SK-N-SH (cell line): ENCODE results near the gene TMEM138. TPM values are rescaled to one million over a fixed set of nuclear protein-coding genes. Genes with fewer than 3 reads are reported as not detected.

Source experiments
- CTCF ChIA-PET: fragments of 300-600, 350-600 bp; formaldehyde crosslinking; extraction: SDS; loops from one replicate; lab custom pipeline; 2021; lab: Yijun Ruan, JAX
- POLR2A ChIA-PET: fragments of 350-600 bp; sonication (Branson Sonifier 250); formaldehyde crosslinking; extraction: SDS; loops from one replicate; lab custom pipeline; 2020; ENCODE audit warnings: antibody characterized with exemption, inconsistent platforms; lab: Yijun Ruan, JAX
- DNase-seq: peaks from one replicate; pipeline ENCODE4 v3.0.0; 2012
- H2AFZ ChIP-seq: fragments of 200-600 bp; sonication (generic); 2 replicates; pipeline ENCODE4 v1.8.1; 2016; ENCODE audit warnings: antibody characterized with exemption, mild to moderate bottlenecking, low read depth
- H3F3A ChIP-seq: fragments of 200-600 bp; sonication (generic); replicated peaks from 2 replicates; pipeline ENCODE3; 2016; ENCODE audit warnings: antibody characterized with exemption, mild to moderate bottlenecking; ENCODE audit not compliant: insufficient read depth
- H3K27ac ChIP-seq, 2 experiments: fragments of 200-500 bp in 1 of 2; fragments of 200-600 bp in 1 of 2; sonication (Bioruptor generic) in 1 of 2; sonication (generic), shearing (Covaris generic) in 1 of 2; 2 replicates each; pipeline versions ENCODE4 v1.5.1 to v1.6.1; 2014 to 2016; ENCODE audit warnings: low read depth in 2 of 2, inconsistent platforms in 1 of 2, low read length in 1 of 2, mild to moderate bottlenecking in 1 of 2, mixed read lengths in 1 of 2
- H3K27me3 ChIP-seq: fragments of 200-600 bp; sonication (generic), shearing (Covaris generic); 2 replicates; pipeline ENCODE4 v1.6.1; 2016; ENCODE audit warnings: mixed run types; ENCODE audit not compliant: insufficient read depth
- H3K36me3 ChIP-seq, 2 experiments: fragments of 200-500 bp in 1 of 2; fragments of 200-600 bp in 1 of 2; sonication (Bioruptor generic) in 1 of 2; sonication (generic) in 1 of 2; replicated peaks in 1 of 2; 2 replicates each; pipeline versions ENCODE3 to v1.5.1; 2014 to 2016; ENCODE audit warnings: low read length in 1 of 2, mild to moderate bottlenecking in 1 of 2; ENCODE audit not compliant: insufficient read depth in 2 of 2, control insufficient read depth in 1 of 2
- H3K4me1 ChIP-seq, 2 experiments: fragments of 200-500 bp in 1 of 2; fragments of 200-600 bp in 1 of 2; sonication (Bioruptor generic) in 1 of 2; sonication (generic), shearing (Covaris generic) in 1 of 2; 2 replicates each; pipeline versions ENCODE4 v1.5.1 to v1.6.1; 2014 to 2016; ENCODE audit warnings: low read depth in 1 of 2, low read length in 1 of 2, mixed run types in 1 of 2; ENCODE audit not compliant: insufficient read depth in 2 of 2, control insufficient read depth in 1 of 2
- H3K4me2 ChIP-seq: fragments of 200-600 bp; sonication (generic), shearing (Covaris generic); 2 replicates; pipeline ENCODE4 v1.6.1; 2017; ENCODE audit warnings: mixed run types
- H3K4me3 ChIP-seq, 2 experiments: fragments of 200-500 bp in 1 of 2; fragments of 200-600 bp in 1 of 2; sonication (Bioruptor generic) in 1 of 2; sonication (generic), shearing (Covaris generic) in 1 of 2; 2 replicates each; pipeline versions ENCODE4 v1.5.1 to v1.8.1; 2014 to 2016; ENCODE audit warnings: low read depth in 2 of 2, inconsistent platforms in 1 of 2, low read length in 1 of 2, mild to moderate bottlenecking in 1 of 2, mixed read lengths in 1 of 2, moderate library complexity in 1 of 2
- H3K79me2 ChIP-seq: fragments of 200-600 bp; sonication (generic); 2 replicates; pipeline ENCODE4 v1.8.1; 2017; ENCODE audit warnings: mild to moderate bottlenecking; ENCODE audit not compliant: insufficient read depth
- H3K9ac ChIP-seq: fragments of 200-600 bp; sonication (generic); 2 replicates; pipeline ENCODE4 v1.6.1; 2017; ENCODE audit warnings: mixed run types
- H3K9me2 ChIP-seq: fragments of 200-600 bp; sonication (generic); 2 replicates; pipeline ENCODE4 v1.6.1; 2017; ENCODE audit warnings: mixed run types
- H3K9me3 ChIP-seq: fragments of 200-600 bp; sonication (generic); 2 replicates; pipeline ENCODE4 v1.6.1; 2017; ENCODE audit warnings: mixed run types, mild to moderate bottlenecking, moderate library complexity
- H4K20me1 ChIP-seq: fragments of 200-600 bp; sonication (generic); 2 replicates; pipeline ENCODE4 v1.6.1; 2017; ENCODE audit warnings: mild to moderate bottlenecking, mixed run types; ENCODE audit not compliant: insufficient read depth
- CTCF ChIP-seq: fragments of 200-600 bp; sonication (generic); IDR thresholded peaks from 2 replicates; pipeline ENCODE4 v1.6.1; 2017; ENCODE audit warnings: antibody characterized with exemption, mild to moderate bottlenecking, moderate library complexity
- ELF1 ChIP-seq: IDR thresholded peaks from 2 replicates; pipeline ENCODE4 v1.4.0; 2012
- FOXM1 ChIP-seq: IDR thresholded peaks from 2 replicates; pipeline ENCODE4 v1.4.0; 2012; ENCODE audit warnings: low read depth, mild to moderate bottlenecking
- IRF3 ChIP-seq: fragments of 150-350 bp; IDR thresholded peaks from 2 replicates; pipeline ENCODE4 v1.6.1; 2016; ENCODE audit warnings: mild to moderate bottlenecking, low read depth, low read length
- MEF2A ChIP-seq: IDR thresholded peaks from 2 replicates; pipeline ENCODE4 v1.4.0; 2012; ENCODE audit warnings: low read depth, borderline replicate concordance
- MXI1 ChIP-seq: IDR thresholded peaks from 2 replicates; pipeline ENCODE4 v1.6.1; 2012; ENCODE audit warnings: mild to moderate bottlenecking, low read depth, low read length, improper control_type of control experiment
- NFIC ChIP-seq: IDR thresholded peaks from 2 replicates; pipeline ENCODE4 v1.4.0; 2012; ENCODE audit warnings: borderline replicate concordance
- NRF1 ChIP-seq: IDR thresholded peaks from 2 replicates; pipeline ENCODE4 v1.6.1; 2012; ENCODE audit warnings: low read depth, mild to moderate bottlenecking, low read length
- RAD21 ChIP-seq: IDR thresholded peaks from 2 replicates; pipeline ENCODE4 v1.6.1; 2012; ENCODE audit warnings: mild to moderate bottlenecking, low read length
- RFX5 ChIP-seq: IDR thresholded peaks from 2 replicates; pipeline ENCODE4 v1.6.1; 2012; ENCODE audit warnings: mild to moderate bottlenecking, improper control_type of control experiment, low read length
- SMC3 ChIP-seq: IDR thresholded peaks from 2 replicates; pipeline ENCODE4 v1.6.1; 2012; ENCODE audit warnings: low read depth, low read length, improper control_type of control experiment
- TAF1 ChIP-seq: IDR thresholded peaks from 2 replicates; pipeline ENCODE4 v1.6.1; 2012; ENCODE audit warnings: low read depth, mild to moderate bottlenecking, low read length, moderate library complexity, borderline replicate concordance
- TCF12 ChIP-seq: IDR thresholded peaks from 2 replicates; pipeline ENCODE4 v1.4.0; 2012
- USF1 ChIP-seq: IDR thresholded peaks from 2 replicates; pipeline ENCODE4 v1.4.0; 2012; ENCODE audit warnings: low read depth, borderline replicate concordance
- USF2 ChIP-seq: fragments of 150-350 bp; IDR thresholded peaks from 2 replicates; pipeline ENCODE4 v1.6.1; 2017; ENCODE audit warnings: antibody characterized with exemption, low read length, low read depth, borderline replicate concordance
- YY1 ChIP-seq: IDR thresholded peaks from 2 replicates; pipeline ENCODE4 v1.4.0; 2012; ENCODE audit warnings: low read depth, mild to moderate bottlenecking
- ZBTB33 ChIP-seq: IDR thresholded peaks from 2 replicates; pipeline ENCODE4 v1.4.0; 2012; ENCODE audit warnings: low read depth, borderline replicate concordance
- WGBS: methylation state at CpG from one replicate; pipeline ENCODE4 v1.1.6; 2017; ENCODE audit warnings: low lambda C conversion rate; 5-methylcytosine and 5-hydroxymethylcytosine counted together
- polyA plus RNA-seq, 3 experiments: library from polyadenylated mRNA; depleted of rRNA; stranded (reverse); fragments of >200 nt; gene quantifications; 2 replicates each; pipeline ENCODE4 v1.2.3, GENCODE V29; 2012

The TMEM138 gene
- polyA plus RNA-seq, 1 of the 3 experiments (the other 2 are of a cell fraction), result 82.2 TPM

GRCh38 chr11:61416941-61417340, 54.8 kb downstream of the TMEM138 start:
- H2AFZ ChIP-seq, result no peak overlapping the region
- no peak overlapping the region for H3K4me2 ChIP-seq
- peaks cover 84 to 85% of the 10 kb centered on the region in 2 experiments for H3K36me3 ChIP-seq
- 93% methylated on average over 3 of the region's 3 CpGs for WGBS
- H3K4me1 ChIP-seq, result no peaks in the 10 kb centered on the region; a peak in 1 of 4 replicates
- peaks cover 7% of the 10 kb centered on the region for H3F3A ChIP-seq
- no peak overlapping the region for H3K9ac ChIP-seq
- H3K27ac ChIP-seq, result no peak overlapping the region
- ChIA-PET CTCF (interaction anchor here (1.2 to 1.8 kb wide), 3 partner anchors 12 to 61 kb away, joined by 3 to 4 read pairs (median 3); no protein-coding TSS in a partner anchor), POLR2A (interaction anchor here (1.3 kb wide), 1 partner anchor 12 kb away, joined by 5 read pairs; the partner anchor contains the start of gene CPSF7)
- H3K79me2 ChIP-seq, result peaks cover 52% of the 10 kb centered on the region
- TF ChIP-seq ELF1, result no peak
- no peak for TF ChIP-seq ZBTB33
- no peak for TF ChIP-seq NFIC
- no peak for TF ChIP-seq YY1
- no peak for TF ChIP-seq RFX5
- no peak for TF ChIP-seq USF2
- TF ChIP-seq CTCF, result no peak
- TF ChIP-seq NRF1, result no peak
- TF ChIP-seq SMC3, result no peak
- TF ChIP-seq IRF3, result no peak
- TF ChIP-seq USF1, result no peak
- TF ChIP-seq MEF2A, result no peak
- TF ChIP-seq TAF1, result no peak
- no peak for TF ChIP-seq MXI1
- no peak for TF ChIP-seq TCF12
- TF ChIP-seq RAD21, result no peak
- no peak for TF ChIP-seq FOXM1
- H3K27me3 ChIP-seq, result no peaks in the 10 kb centered on the region
- no peaks in the 10 kb centered on the region for H3K9me2 ChIP-seq
- H3K9me3 ChIP-seq, result no peaks in the 10 kb centered on the region
- H3K4me3 ChIP-seq, result no peak overlapping the region
- peaks cover 33% of the 10 kb centered on the region for H4K20me1 ChIP-seq
- no peak for DNase-seq
